ENCODE results near the gene MFNG. TPM values are rescaled to one million over a fixed set of nuclear protein-coding genes. Genes with fewer than 3 reads are reported as not detected.

Gene MFNG
- total RNA-seq, 1 donor from 2014 or later = 2.3 TPM

GRCh38 chr22:37442537-37442936 lies 43.6 kb downstream of the MFNG start:
- H3K27ac ChIP-seq = no peak overlapping the region

GRCh38 chr22:37442135-37442534 lies 44.0 kb downstream of the MFNG start:
- no peak overlapping the region for H3K4me3 ChIP-seq
- H3K27me3 Mint-ChIP-seq (ENCODE audit: insufficient read depth, low read depth) = peaks cover 7% of the 10 kb centered on the region
- no peak overlapping the region for H3K27ac Mint-ChIP-seq
- H2AFZ ChIP-seq (replicated peaks) = no peak overlapping the region
- DNase-seq (ENCODE audit: low spot score) = no peak
- H3K4me3 Mint-ChIP-seq = no peak overlapping the region
- H3K4me1 ChIP-seq = no peaks in the 10 kb centered on the region
- H3K36me3 ChIP-seq = no peaks in the 10 kb centered on the region
- no peaks in the 10 kb centered on the region for H3F3A ChIP-seq (ENCODE audit: low read depth)
- H3K27me3 ChIP-seq = no peaks in the 10 kb centered on the region
- H3K9me3 Mint-ChIP-seq = no peaks in the 10 kb centered on the region
- peaks cover 9% of the 10 kb centered on the region for H3K4me1 Mint-ChIP-seq
- no peaks in the 10 kb centered on the region for H4K20me1 ChIP-seq (ENCODE audit: low read depth)
- no peak overlapping the region for H3K9ac ChIP-seq
- no peak overlapping the region for H3K27ac ChIP-seq
- H3K79me2 ChIP-seq (ENCODE audit: low read depth) = no peaks in the 10 kb centered on the region
- H3K4me2 ChIP-seq = no peak overlapping the region
- TF ChIP-seq EZH2phosphoT487 (IDR thresholded peaks at IDR 0.05) = no peak
- TF ChIP-seq CTCF (IDR thresholded peaks at IDR 0.05) = no peak
- no peak for TF ChIP-seq EZH2 (IDR thresholded peaks at IDR 0.05)
- H3K36me3 Mint-ChIP-seq = no peaks in the 10 kb centered on the region
- H3K9me3 ChIP-seq (ENCODE audit: low read depth) = no peaks in the 10 kb centered on the region

More at GRCh38 chr22:37442537-37442936, 43.6 kb downstream of the MFNG start:
- H3K4me1 Mint-ChIP-seq = peaks cover 13% of the 10 kb centered on the region
- Histone ChIP-seq H3F3A (ENCODE audit: low read depth) (no peaks in the 10 kb centered on the region), H3K27me3 (no peaks in the 10 kb centered on the region), H3K79me2 (ENCODE audit: low read depth) (no peaks in the 10 kb centered on the region), H2AFZ (replicated peaks) (no peak overlapping the region), H3K9ac (no peak overlapping the region), H3K4me2 (no peak overlapping the region), H3K4me1 (no peaks in the 10 kb centered on the region), H3K9me3 (ENCODE audit: low read depth) (no peaks in the 10 kb centered on the region), H3K36me3 (no peaks in the 10 kb centered on the region), H4K20me1 (ENCODE audit: low read depth) (no peaks in the 10 kb centered on the region), H3K4me3 (no peak overlapping the region)
- no peak for DNase-seq (ENCODE audit: low spot score)
- no peaks in the 10 kb centered on the region for H3K36me3 Mint-ChIP-seq
- H3K4me3 Mint-ChIP-seq = no peak overlapping the region
- no peak overlapping the region for H3K27ac Mint-ChIP-seq
- TF ChIP-seq EZH2phosphoT487 (IDR thresholded peaks at IDR 0.05) (no peak), EZH2 (IDR thresholded peaks at IDR 0.05) (no peak), CTCF (IDR thresholded peaks at IDR 0.05) (no peak)
- no peaks in the 10 kb centered on the region for H3K9me3 Mint-ChIP-seq
- H3K27me3 Mint-ChIP-seq (ENCODE audit: insufficient read depth, low read depth) = peaks cover 9% of the 10 kb centered on the region

- Mint-ChIP-seq H3K4me1 (peaks cover 10% of the 10 kb centered on the region), H3K36me3 (no peaks in the 10 kb centered on the region), H3K9me3 (no peaks in the 10 kb centered on the region), H3K27me3 (ENCODE audit: insufficient read depth, low read depth) (peaks cover 7% of the 10 kb centered on the region), H3K27ac (no peak overlapping the region), H3K4me3 (no peak overlapping the region)
- Histone ChIP-seq H3K27me3 (no peaks in the 10 kb centered on the region), H3F3A (ENCODE audit: low read depth) (no peaks in the 10 kb centered on the region), H4K20me1 (ENCODE audit: low read depth) (no peaks in the 10 kb centered on the region), H2AFZ (replicated peaks) (no peak overlapping the region), H3K4me3 (no peak overlapping the region), H3K9me3 (ENCODE audit: low read depth) (no peaks in the 10 kb centered on the region), H3K9ac (no peak overlapping the region), H3K27ac (no peak overlapping the region), H3K4me1 (no peaks in the 10 kb centered on the region), H3K79me2 (ENCODE audit: low read depth) (no peaks in the 10 kb centered on the region), H3K36me3 (no peaks in the 10 kb centered on the region), H3K4me2 (no peak overlapping the region)
- no peak for DNase-seq (ENCODE audit: low spot score)
- TF ChIP-seq EZH2 (IDR thresholded peaks at IDR 0.05) (no peak), CTCF (IDR thresholded peaks at IDR 0.05) (no peak)
These were observed 45.3 kb downstream of the MFNG start for GRCh38 chr22:37440875-37441274.

All from neural progenitor cell (in vitro differentiated cells).